Parathyroid adenoma (tissue), 2 donors: ENCODE results near the gene CYSTM1.

Experiments used
- H2AFZ ChIP-seq: fragments of 300-600 bp; sonication (generic); one replicate; pipeline ENCODE4 v1.7.0; 2017; ENCODE audit warnings: antibody characterized with exemption, mild to moderate bottlenecking
- H3K27ac ChIP-seq: fragments of 300-600 bp; sonication (generic); one replicate; pipeline ENCODE4 v1.7.0; 2017
- H3K27me3 ChIP-seq: fragments of 300-600 bp; sonication (generic); one replicate; pipeline ENCODE4 v1.7.0; 2017; ENCODE audit warnings: low read length; ENCODE audit not compliant: control insufficient read depth, insufficient read depth
- H3K36me3 ChIP-seq: fragments of 300-600 bp; sonication (generic); one replicate; pipeline ENCODE4 v1.7.0; 2017; ENCODE audit warnings: low read length; ENCODE audit not compliant: control insufficient read depth, insufficient read depth
- H3K4me1 ChIP-seq: fragments of 300-600 bp; sonication (generic); one replicate; pipeline ENCODE4 v1.7.0; 2017; ENCODE audit warnings: control low read depth
- H3K4me2 ChIP-seq: fragments of 300-600 bp; sonication (generic); one replicate; pipeline ENCODE4 v1.7.0; 2017; ENCODE audit warnings: low read length
- H3K4me3 ChIP-seq: fragments of 300-600 bp; sonication (generic); one replicate; pipeline ENCODE4 v1.7.0; 2017; ENCODE audit warnings: low read depth, low read length
- H3K79me2 ChIP-seq: fragments of 300-600 bp; sonication (generic); one replicate; pipeline ENCODE4 v1.7.0; 2017; ENCODE audit warnings: control low read depth
- H3K9ac ChIP-seq: fragments of 300-600 bp; sonication (generic); one replicate; pipeline ENCODE4 v1.7.0; 2017; ENCODE audit warnings: mild to moderate bottlenecking
- H3K9me3 ChIP-seq: fragments of 300-600 bp; sonication (generic); one replicate; pipeline ENCODE4 v1.7.0; 2017; ENCODE audit warnings: low read length; ENCODE audit not compliant: control insufficient read depth
- CTCF ChIP-seq: fragments of 300-600 bp; sonication (generic); IDR thresholded peaks from one replicate; pipeline ENCODE4 v1.7.0; 2017; ENCODE audit warnings: antibody characterized with exemption, mild to moderate bottlenecking
- donor health status: primary hyperparathyroidism.

CYSTM1 gene

GRCh38 chr5:140221697-140222223 is 46.8 kb downstream of the CYSTM1 start:
- no peaks in the 10 kb centered on the region for H3K27me3 ChIP-seq
- H3K36me3 ChIP-seq: no peaks in the 10 kb centered on the region
- peaks cover 9% of the 10 kb centered on the region for H3K79me2 ChIP-seq
- H3K9me3 ChIP-seq: no peaks in the 10 kb centered on the region
- H3K27ac ChIP-seq: no peak overlapping the region
- no peak for TF ChIP-seq CTCF
- H2AFZ ChIP-seq: no peak overlapping the region
- peaks cover 4% of the 10 kb centered on the region for H3K4me1 ChIP-seq
- H3K4me3 ChIP-seq: no peak overlapping the region
- no peak overlapping the region for H3K4me2 ChIP-seq
- H3K9ac ChIP-seq: no peak overlapping the region

- H3K79me2 ChIP-seq: peaks cover 9% of the 10 kb centered on the region
- no peaks in the 10 kb centered on the region for H3K27me3 ChIP-seq
- H3K4me2 ChIP-seq: no peak overlapping the region
- H3K36me3 ChIP-seq: no peaks in the 10 kb centered on the region
- H2AFZ ChIP-seq: no peak overlapping the region
- H3K27ac ChIP-seq: no peak overlapping the region
- TF ChIP-seq CTCF: no peak
- peaks cover 4% of the 10 kb centered on the region for H3K4me1 ChIP-seq
- no peaks in the 10 kb centered on the region for H3K9me3 ChIP-seq
- no peak overlapping the region for H3K9ac ChIP-seq
- H3K4me3 ChIP-seq: no peak overlapping the region
Observed at GRCh38 chr5:140222416-140222815, 47.4 kb downstream of the CYSTM1 start.

- no peak for TF ChIP-seq CTCF
- H3K79me2 ChIP-seq: peaks cover 9% of the 10 kb centered on the region
- H3K4me1 ChIP-seq: peaks cover 4% of the 10 kb centered on the region
- H3K9me3 ChIP-seq: no peaks in the 10 kb centered on the region
- H3K36me3 ChIP-seq: no peaks in the 10 kb centered on the region
- no peak overlapping the region for H2AFZ ChIP-seq
- no peak overlapping the region for H3K27ac ChIP-seq
- no peaks in the 10 kb centered on the region for H3K27me3 ChIP-seq
- H3K4me3 ChIP-seq: no peak overlapping the region
- H3K4me2 ChIP-seq: no peak overlapping the region
- H3K9ac ChIP-seq: no peak overlapping the region
Observed at GRCh38 chr5:140223567-140223966, 48.6 kb downstream of the CYSTM1 start.

- Histone ChIP-seq H3K36me3 (no peaks in the 10 kb centered on the region), H3K27me3 (no peaks in the 10 kb centered on the region), H3K4me1 (no peaks in the 10 kb centered on the region), H3K27ac (no peak overlapping the region), H3K4me2 (no peak overlapping the region), H3K9ac (no peak overlapping the region), H2AFZ (no peak overlapping the region), H3K79me2 (peaks cover 9% of the 10 kb centered on the region), H3K4me3 (no peak overlapping the region), H3K9me3 (no peaks in the 10 kb centered on the region)
- TF ChIP-seq CTCF: no peak
Observed at GRCh38 chr5:140224658-140225057, 49.7 kb downstream of the CYSTM1 start.

- no peaks in the 10 kb centered on the region for H3K36me3 ChIP-seq
- no peak for TF ChIP-seq CTCF
- no peak overlapping the region for H3K27ac ChIP-seq
- H3K9ac ChIP-seq: no peak overlapping the region
- H3K79me2 ChIP-seq: peaks cover 9% of the 10 kb centered on the region
- H3K9me3 ChIP-seq: no peaks in the 10 kb centered on the region
- H3K4me1 ChIP-seq: no peaks in the 10 kb centered on the region
- no peak overlapping the region for H3K4me2 ChIP-seq
- H2AFZ ChIP-seq: no peak overlapping the region
- no peaks in the 10 kb centered on the region for H3K27me3 ChIP-seq
- no peak overlapping the region for H3K4me3 ChIP-seq
Observed at GRCh38 chr5:140225396-140225795, 50.4 kb downstream of the CYSTM1 start.
